CD4-positive, alpha-beta T cell (primary cell): ENCODE measurements around the gene MEF2A. TPM values are rescaled to one million over a fixed set of nuclear protein-coding genes. Genes with fewer than 3 reads are reported as not detected.

Source experiments
- ATAC-seq: fragments of 200-7000 bp; cut with Tn5 transposase; one replicate; pipeline ENCODE4 v1.10.0; 2022; ENCODE audit warnings: mild to moderate bottlenecking; ENCODE audit not compliant: poor library complexity
- CTCF ChIA-PET: fragments of 350-600 bp; sonication (Branson Sonifier 250); formaldehyde crosslinking; loops from one replicate; lab custom pipeline; 2021; ENCODE audit warnings: antibody characterized with exemption, inconsistent platforms; lab: Charles Lee
- POLR2A ChIA-PET: fragments of 350-600 bp; sonication (Branson Sonifier 250); formaldehyde crosslinking; loops from one replicate; lab custom pipeline; 2021; ENCODE audit warnings: antibody characterized with exemption, inconsistent platforms; lab: Charles Lee
- DNase-seq, 14 experiments: peaks; one replicate each; pipeline ENCODE4 v3.0.0-alpha.2; 2013 to 2020; ENCODE audit warnings: mixed read lengths in 2 of 14
- H3K27ac ChIP-seq, 2 donors: one replicate each; pipeline versions ENCODE4 v1.5.1 to v1.7.0; 2013; ENCODE audit warnings: low read length in 2 of 2, low read depth in 1 of 2, mild to moderate bottlenecking in 1 of 2
- H3K27me3 ChIP-seq, 2 experiments: 1 replicate in 1 of 2; 2 replicates in 1 of 2; pipeline versions ENCODE4 v1.6.1 to v1.7.0; 2013; ENCODE audit warnings: low read length in 2 of 2, control low read depth in 1 of 2, mild to moderate bottlenecking in 1 of 2, moderate library complexity in 1 of 2; ENCODE audit not compliant: insufficient read depth in 2 of 2, control insufficient read depth in 1 of 2
- H3K36me3 ChIP-seq: one replicate; pipeline ENCODE4 v1.6.1; 2013; ENCODE audit warnings: low read length, control low read depth; ENCODE audit not compliant: insufficient read depth
- H3K4me1 ChIP-seq: one replicate; pipeline ENCODE4 v1.6.1; 2013; ENCODE audit warnings: low read length, control low read depth; ENCODE audit not compliant: insufficient read depth
- H3K4me3 ChIP-seq: one replicate; pipeline ENCODE4 v1.5.1; 2013; ENCODE audit warnings: mild to moderate bottlenecking, low read length, moderate library complexity
- H3K9me3 ChIP-seq, 2 experiments: 1 replicate in 1 of 2; 2 replicates in 1 of 2; pipeline versions ENCODE4 v1.6.1 to v1.7.0; 2013; ENCODE audit warnings: low read length in 2 of 2, mild to moderate bottlenecking in 2 of 2, control low read depth in 1 of 2, moderate library complexity in 1 of 2; ENCODE audit not compliant: control insufficient read depth in 1 of 2, insufficient read depth in 1 of 2
- H3K27ac Mint-ChIP-seq: one replicate; pipeline ENCODE4 v1.8.0; 2020; ENCODE audit warnings: mixed read lengths
- H3K27me3 Mint-ChIP-seq: one replicate; pipeline ENCODE4 v1.8.0; 2021; ENCODE audit warnings: mixed read lengths
- H3K36me3 Mint-ChIP-seq: one replicate; pipeline ENCODE4 v1.8.0; 2021; ENCODE audit warnings: low read depth, mixed read lengths
- H3K4me1 Mint-ChIP-seq: one replicate; pipeline ENCODE4 v1.8.0; 2021; ENCODE audit warnings: low read depth, mixed read lengths
- H3K4me3 Mint-ChIP-seq: one replicate; pipeline ENCODE4 v1.8.0; 2020; ENCODE audit warnings: mild to moderate bottlenecking, mixed read lengths
- H3K9me3 Mint-ChIP-seq: one replicate; pipeline ENCODE4 v1.8.0; 2020; ENCODE audit warnings: mixed read lengths
- CTCF ChIP-seq: fragments of 200-600 bp; IDR thresholded peaks from one replicate; pipeline ENCODE4 v1.8.0; 2022; ENCODE audit warnings: antibody characterized with exemption, mild to moderate bottlenecking
- intact Hi-C, 2 experiments: fragments of 100-400 bp; cut with DNase I in 1 of 2; cut with micrococcal nuclease in 1 of 2; formaldehyde crosslinking; loops; one replicate each; pipeline versions ENCODE4 v1.15.1 to v1.9.0; 2023 to 2025; cut with DNase I, micrococcal nuclease
- total RNA-seq, 174 experiments: library from RNA in 2 of 174; stranded (reverse) in 2 of 174; gene quantifications; one replicate each; pipeline ENCODE4 v1.2.3 and lab custom pipeline; 2021 to 2026

Gene MEF2A
- total RNA-seq, 2 experiments from 2014 or later = 23.2 to 24.9 TPM

GRCh38 chr15:99634576-99634975 is 68.8 kb downstream of the MEF2A start:
- intact Hi-C loops = no loop called here
- Mint-ChIP-seq H3K4me3 (no peak overlapping the region), H3K9me3 (peaks cover 5% of the 10 kb centered on the region), H3K27ac (no peak overlapping the region), H3K4me1 (peaks cover 45% of the 10 kb centered on the region), H3K27me3 (no peaks in the 10 kb centered on the region), H3K36me3 (peaks cover 78% of the 10 kb centered on the region)
- H3K36me3 ChIP-seq = peaks cover 22% of the 10 kb centered on the region
- ChIA-PET CTCF (no interaction called here), POLR2A (no interaction called here)
- DNase-seq (no peak), ATAC-seq (no peak)
- H3K4me3 ChIP-seq = no peak overlapping the region
- no peaks in the 10 kb centered on the region for H3K9me3 ChIP-seq
- no peak for TF ChIP-seq CTCF
- H3K27ac ChIP-seq = no peak overlapping the region
- no peaks in the 10 kb centered on the region for H3K4me1 ChIP-seq
- H3K27me3 ChIP-seq = no peaks in the 10 kb centered on the region

DNA sequence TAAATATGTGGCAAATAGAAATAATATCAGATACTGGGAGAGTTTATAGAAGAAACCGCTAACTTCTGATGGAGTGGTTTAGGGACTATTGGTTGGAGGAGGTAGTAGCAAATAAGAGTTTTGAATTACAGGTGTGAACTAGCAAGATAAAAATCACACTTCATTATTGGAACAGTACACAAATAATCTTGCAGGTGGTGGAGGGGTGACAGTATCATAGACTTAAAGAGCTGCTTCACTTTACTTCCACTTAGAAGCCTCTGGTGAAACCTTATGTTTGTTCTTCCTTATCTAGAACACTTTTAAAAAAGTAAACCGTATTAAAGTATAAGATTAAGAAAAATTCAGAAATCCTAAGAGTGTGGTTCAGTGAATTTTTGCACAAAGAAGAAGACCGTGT is 69.4 kb downstream of the MEF2A start:
- Mint-ChIP-seq H3K36me3 (peaks cover 79% of the 10 kb centered on the region), H3K4me3 (no peak overlapping the region), H3K27me3 (no peaks in the 10 kb centered on the region), H3K4me1 (peaks cover 46% of the 10 kb centered on the region), H3K27ac (no peak overlapping the region), H3K9me3 (peaks cover 5% of the 10 kb centered on the region)
- H3K36me3 ChIP-seq = peaks cover 22% of the 10 kb centered on the region
- no peaks in the 10 kb centered on the region for H3K27me3 ChIP-seq
- no peak overlapping the region for H3K27ac ChIP-seq
- TF ChIP-seq CTCF = no peak
- no peaks in the 10 kb centered on the region for H3K9me3 ChIP-seq
- ATAC-seq (no peak), DNase-seq (no peak)
- ChIA-PET POLR2A (no interaction called here), CTCF (no interaction called here)
- H3K4me3 ChIP-seq = no peak overlapping the region
- H3K4me1 ChIP-seq = no peaks in the 10 kb centered on the region
- intact Hi-C loops = no loop called here

DNA sequence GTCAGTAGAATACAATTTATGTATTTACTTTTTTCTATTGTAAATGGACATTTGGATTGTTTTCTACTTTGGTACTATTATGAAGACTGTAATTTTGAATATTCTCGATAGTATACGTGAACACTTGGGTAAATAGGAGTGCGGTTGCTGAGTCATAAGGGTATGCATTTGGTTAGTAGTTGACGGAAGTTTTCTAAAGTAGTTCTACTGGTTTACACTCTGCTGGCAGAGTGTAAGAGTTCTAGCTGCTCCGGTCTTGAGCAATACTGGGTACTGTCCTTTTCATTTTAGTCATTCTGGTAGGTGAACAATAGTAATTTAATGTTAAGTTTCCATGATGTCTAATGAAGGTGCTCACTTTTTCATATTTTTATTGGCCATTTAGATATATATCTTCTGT is 70.0 kb downstream of the MEF2A start:
- peaks cover 41% of the 10 kb centered on the region for H3K4me1 Mint-ChIP-seq
- ATAC-seq = no peak

More for the DNA sequence above, 70.0 kb downstream of the MEF2A start:
- CTCF ChIA-PET = no interaction called here
- Mint-ChIP-seq H3K9me3 (peaks cover 5% of the 10 kb centered on the region), H3K4me3 (no peak overlapping the region), H3K36me3 (peaks cover 84% of the 10 kb centered on the region), H3K27me3 (no peaks in the 10 kb centered on the region), H3K27ac (no peak overlapping the region)
- H3K9me3 ChIP-seq = no peaks in the 10 kb centered on the region
- no peaks in the 10 kb centered on the region for H3K4me1 ChIP-seq
- no peak for DNase-seq
- no peak for TF ChIP-seq CTCF
- no peaks in the 10 kb centered on the region for H3K27me3 ChIP-seq
- POLR2A ChIA-PET = no interaction called here
- peaks cover 22% of the 10 kb centered on the region for H3K36me3 ChIP-seq
- H3K27ac ChIP-seq = no peak overlapping the region
- intact Hi-C loops = no loop called here
- no peak overlapping the region for H3K4me3 ChIP-seq
